LNCAP (cell line): Measurements from ENCODE around the gene LRFN3.

Experiments used
- CTCF ChIP-seq: fragments of 450-650 bp; IDR thresholded peaks from 2 replicates; pipeline ENCODE4 v1.5.1; 2017; ENCODE audit warnings: mild to moderate bottlenecking

Gene LRFN3

DNA sequence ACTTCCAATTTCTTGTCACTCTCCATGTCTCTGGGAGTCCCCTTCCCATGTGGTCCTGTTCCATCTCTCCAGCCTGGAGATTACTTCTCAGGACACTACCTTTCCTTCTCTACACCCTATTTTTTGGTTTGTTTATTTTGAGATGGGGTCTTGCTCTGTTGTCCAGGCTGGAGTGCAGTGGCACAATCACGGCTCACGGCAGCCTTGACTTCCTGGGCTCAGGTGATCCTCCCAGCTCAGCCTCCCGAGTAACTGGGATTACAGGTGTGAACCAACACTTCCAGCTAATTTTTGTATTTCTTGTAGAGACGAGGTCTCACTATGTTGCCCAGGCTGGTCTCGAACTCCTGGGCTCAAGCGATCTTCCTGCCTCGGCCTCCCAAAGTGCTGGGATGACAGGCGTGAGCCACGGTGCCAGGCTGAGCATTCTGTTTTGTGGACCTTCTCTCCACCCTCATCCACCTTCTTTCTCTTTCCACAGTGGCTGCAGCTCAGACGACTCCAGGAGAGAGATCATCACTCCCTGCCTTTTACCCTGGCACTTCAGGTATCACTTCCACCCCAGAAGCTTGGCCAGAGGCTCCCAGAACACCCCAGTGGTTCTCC lies 33.2 kb upstream of the LRFN3 start:
- no peak for TF ChIP-seq CTCF

GRCh38 chr19:35903550-35904179 lies 32.5 kb upstream of the LRFN3 start:
- TF ChIP-seq CTCF = no peak

- TF ChIP-seq CTCF = no peak
These were observed 31.7 kb upstream of the LRFN3 start for GRCh38 chr19:35904311-35905068.

GRCh38 chr19:35905178-35905727 lies 30.9 kb upstream of the LRFN3 start:
- no peak for TF ChIP-seq CTCF

DNA sequence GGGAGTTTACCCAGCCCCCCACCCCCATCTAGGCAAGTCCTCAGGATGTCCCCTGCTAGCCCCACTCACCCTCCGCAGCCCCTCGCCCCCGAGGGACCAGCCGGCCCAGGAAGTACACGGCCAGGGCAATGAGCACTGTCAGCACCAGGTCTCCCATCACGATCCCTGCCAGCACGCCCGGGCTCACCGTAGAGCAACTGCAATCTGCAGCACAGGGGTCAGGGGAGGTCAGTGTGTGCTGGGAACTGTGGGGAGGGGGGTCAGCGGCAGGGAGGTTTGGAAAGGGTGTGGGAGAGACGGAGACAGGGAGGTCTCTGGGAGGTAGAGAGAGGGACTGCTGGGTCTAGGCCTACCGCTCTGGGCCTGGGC lies 28.8 kb upstream of the LRFN3 start:
- TF ChIP-seq CTCF = no peak

DNA sequence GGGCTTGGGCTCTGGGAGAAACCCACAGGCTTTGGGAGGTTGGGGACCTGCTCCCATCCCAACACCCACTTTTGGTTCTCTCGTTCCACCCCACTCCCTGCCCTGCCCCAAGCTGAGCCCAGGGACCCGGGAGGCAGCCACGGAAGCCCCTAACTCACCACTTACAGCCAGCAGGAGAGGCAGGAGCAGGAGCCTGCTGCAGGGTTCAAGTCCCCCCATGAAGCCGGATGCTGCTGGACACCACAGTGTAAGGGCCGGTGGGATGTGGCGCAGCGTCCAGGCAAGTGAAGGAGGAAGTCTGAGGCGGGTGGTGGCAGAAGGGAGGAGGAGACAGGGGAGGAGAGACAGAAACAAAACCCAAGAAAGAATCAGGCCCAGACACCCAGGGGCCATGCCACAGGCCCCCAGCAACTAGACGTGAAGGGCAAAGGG lies 28.1 kb upstream of the LRFN3 start, which contains the start of gene TYROBP:
TYROBP (minus strand) TSS at position 286 of the 432 bp plus-strand sequence; CDS start at position 219, 67 bp downstream.
- no peak for TF ChIP-seq CTCF

- no peak for TF ChIP-seq CTCF
These were observed 27.0 kb upstream of the LRFN3 start for GRCh38 chr19:35908973-35909683.
